NCI-H69 (cell line): ENCODE data around the gene AK8.
"Not testable (repeated sequence)": the region's sequence is repeated elsewhere in the genome, so short reads cannot be mapped to it uniquely, and the experiment has no call there.

Experiments
- DNase-seq: peaks from one replicate; lab custom pipeline; 2025; lab: John Stamatoyannopoulos, UW

AK8 gene

DNA sequence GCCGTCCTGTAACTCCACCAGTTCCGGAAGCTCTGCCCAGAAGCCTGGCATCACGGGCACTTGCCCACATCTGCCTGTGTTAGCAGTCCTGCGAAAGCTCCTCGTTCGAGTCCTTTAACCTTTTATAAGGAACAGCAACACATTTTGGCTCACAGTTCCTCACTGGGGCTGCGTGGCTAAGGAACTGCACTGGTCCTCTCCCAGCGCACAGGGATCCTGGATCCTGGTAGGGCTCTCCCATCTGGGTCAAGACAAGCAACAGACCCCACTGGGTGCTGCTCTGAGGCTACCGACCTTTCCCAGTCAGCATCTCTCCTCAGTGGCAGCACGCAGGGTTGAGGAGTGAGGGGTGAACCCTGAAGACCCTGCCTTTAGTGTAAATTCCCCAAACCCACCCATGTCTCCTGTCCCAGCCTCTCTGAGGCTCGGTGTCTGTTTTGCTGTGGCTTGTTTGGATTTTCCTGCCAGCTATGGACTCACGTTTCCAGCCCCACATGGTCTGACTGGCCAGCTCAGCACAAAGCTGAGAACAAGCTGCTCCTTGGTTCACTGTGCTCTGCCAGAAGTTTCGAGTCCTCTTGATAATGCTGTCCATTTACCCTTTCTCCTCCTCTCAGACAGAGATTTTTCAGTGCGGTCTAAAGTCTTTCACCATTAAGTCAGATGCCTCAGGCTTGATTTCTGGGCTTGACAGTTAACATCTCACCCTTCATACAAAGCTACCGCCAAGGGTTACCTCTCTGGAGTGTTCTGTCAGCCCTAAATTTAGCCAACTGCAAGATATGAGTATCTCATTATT, 80.0 kb downstream of the AK8 start:
- no peak for DNase-seq

DNA sequence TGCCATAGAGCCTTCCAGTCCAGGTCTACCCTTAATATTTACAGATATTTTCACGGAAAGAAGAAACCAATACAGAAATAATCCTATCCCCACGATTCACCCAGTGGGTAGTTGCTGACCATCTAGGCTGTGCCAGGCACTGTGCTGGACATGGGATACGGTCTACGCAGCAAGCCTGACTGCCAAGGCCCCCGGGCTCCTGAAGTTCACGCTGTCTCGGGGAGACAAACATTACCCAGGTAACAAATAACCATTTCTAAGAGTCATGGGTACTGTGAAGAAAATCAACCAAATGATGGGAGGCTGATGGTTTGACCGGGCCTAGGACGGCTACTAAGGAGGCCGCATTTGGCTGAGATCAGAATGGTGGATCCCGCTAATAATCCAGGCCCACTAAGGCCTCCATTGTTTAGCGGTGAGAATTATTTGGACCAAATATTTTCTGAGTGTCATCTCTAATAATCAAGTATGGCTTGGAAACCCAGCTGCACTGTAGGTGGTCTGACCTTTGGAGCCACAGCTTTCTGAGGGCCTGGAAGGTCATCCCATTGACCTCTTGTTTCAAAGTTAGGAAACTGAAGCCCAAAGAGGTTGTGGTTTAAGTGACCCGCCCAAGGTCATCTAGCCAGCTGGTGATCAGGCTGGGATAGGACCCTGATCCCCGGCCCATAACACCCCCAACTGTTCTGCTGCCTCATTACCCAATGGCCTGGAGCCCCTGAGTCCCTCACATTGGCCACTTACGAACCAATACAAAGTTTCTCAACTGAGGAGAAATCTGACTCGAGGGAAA, 82.4 kb downstream of the AK8 start:
- no peak for DNase-seq

DNA sequence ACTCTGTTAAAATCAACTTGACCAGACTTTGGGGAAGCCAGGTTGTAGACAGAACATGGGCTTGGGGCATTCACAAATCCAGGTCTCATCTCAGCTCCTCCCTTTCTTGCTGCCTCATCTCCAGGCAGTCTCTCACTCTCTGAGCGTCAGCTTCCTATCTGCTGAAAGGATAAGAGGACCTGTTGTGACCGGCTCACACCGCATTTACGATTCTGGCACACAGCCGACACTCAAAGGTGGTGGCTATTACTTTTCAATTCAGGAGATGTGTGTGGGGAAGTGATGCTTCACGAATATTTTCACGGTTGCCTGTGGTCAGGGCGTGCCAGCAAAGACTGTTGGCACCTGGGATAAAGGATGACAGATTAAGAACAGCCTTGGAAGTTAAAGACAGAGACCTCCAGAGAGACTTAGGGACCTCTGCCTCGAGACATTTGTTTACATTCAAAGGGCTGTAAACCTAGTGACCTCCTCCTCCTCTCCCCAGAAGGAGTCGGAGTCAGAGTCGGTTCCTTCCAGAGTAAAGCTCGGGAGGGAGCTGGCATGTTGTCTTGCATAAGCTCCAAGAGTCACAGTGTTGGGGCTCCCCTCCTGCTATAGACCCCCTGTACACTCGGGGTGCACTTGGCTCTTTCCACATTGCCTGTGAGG, 83.2 kb downstream of the AK8 start:
- peak; percentile 72 for DNase-seq

DNA sequence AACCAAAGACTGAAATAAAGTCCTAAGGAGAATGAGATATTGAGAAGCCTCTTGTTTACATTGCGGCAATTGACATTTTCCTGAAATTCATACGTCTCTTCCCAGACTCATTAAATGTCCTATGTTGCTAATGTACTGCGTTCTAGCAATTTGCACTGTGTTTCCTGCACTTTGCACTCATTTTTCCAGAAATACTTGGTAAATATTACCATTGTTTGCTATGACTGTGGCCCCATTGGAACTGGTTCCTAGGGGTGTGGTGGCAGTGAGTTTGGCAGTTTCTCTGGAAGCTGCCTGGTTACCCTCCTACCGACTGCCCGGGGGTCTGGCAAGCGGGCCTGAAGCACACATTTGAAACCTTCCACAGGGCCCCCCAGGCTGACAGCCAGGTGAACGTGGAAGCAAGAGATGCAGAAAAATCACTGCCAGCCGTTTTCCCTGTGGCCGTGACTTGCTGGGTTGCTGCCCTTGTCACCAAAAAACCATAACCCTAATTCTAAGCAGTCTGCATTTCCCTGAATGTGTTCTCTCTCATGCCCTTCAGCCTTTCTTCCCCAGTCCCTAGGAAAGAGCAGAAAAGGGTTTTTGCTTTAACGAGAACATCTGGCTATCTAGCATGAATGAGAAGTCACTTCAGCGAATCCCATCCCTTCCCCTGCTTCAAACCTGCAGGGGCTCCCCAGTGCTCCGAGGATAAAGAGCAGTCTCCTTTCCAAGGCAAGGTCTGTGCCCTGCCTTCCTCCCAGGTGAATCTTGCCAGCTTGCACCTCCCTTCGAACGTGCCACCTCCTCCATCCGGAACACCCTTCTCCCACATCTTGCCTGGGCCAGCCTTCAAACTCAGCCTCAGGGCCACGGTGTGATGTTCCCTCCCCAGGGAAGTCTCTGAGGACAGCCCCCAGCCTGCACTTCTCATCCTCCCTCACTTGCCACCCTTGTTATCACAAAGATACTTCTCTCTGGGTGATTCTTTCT, 84.2 kb downstream of the AK8 start:
- no peak for DNase-seq

DNA sequence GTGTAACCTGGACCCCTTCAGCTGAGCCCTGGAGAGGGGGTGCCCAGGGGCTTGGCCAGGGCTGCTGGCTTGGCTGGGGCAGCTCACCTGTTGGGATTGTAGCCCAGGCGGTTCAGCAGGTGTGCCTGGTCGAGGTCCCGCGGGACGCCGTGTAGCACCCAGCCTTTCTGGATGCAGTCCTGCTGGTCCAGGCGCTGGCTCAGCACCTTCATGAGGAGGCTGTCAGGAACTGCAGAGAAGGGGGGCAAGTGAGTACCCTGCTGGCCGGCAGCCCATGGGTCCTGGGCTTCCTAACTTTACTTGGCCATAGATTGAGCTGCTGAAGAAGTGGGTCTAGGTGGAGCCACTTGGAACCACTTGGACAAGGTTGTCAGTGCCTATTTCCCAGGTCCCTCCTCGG, 85.5 kb downstream of the AK8 start:
- no peak for DNase-seq

DNA sequence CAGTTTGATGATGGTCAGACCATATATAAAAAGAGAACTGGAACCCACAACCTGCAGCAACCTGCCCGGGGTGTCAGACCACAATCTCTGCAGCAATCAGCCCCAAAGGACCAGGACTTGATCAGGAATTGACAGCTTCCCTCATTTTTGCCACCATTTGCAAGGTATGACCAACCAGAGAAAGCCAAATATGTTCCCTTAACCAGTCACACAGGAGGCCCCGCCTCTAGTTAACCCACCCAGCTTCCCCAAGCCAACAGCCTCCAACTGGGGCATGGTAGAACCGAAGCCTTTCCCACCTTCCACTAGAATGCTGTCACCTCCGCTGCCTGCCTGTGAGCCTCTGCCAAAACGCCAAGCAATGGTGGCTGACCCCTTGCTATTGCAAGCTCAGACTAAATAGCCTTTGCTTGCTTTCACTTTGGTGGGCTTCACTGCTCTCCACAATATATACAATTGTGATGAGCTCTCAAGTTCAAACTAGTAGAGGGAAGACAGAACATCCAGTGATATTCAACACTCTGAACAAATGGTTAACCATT, 86.3 kb downstream of the AK8 start:
- no peak for DNase-seq

DNA sequence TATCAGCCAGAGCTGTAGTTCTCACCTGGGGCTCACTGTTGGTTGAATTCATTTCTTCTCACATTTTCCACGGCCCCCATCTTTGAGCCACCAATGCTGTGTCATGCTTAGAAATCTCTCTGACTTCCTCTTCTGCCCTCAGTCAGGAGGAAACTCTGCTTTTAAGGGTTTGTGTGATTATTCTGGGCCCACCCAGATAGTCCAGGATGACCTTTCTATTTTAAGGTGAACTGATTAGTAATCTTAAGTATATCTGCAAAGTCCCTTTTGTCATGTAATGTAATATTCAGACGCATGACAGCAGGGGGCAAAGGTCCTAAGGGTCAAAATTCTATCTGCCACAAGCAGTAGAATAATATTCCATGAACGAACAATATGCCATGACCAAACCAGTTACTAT, 88.4 kb downstream of the AK8 start:
- DNase-seq, result no peak

DNA sequence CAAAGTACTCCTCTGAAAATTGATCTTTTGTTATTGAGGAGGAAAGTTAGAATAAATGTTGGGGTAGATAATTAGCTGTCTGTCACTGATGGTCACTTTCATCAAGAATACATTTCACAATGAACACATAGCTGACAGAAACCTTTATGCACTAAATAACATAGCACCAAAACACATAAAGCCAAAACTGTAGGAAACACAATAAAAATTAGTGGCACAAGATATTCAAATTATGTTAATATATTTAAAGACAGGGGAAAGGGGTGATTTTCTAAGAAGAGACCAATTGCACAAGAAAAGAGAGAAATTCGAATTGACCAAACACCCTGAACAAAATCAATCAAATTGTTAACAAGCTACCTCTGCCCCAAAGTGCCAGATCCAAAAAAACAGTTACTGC, 89.7 kb downstream of the AK8 start:
- no peak for DNase-seq

DNA sequence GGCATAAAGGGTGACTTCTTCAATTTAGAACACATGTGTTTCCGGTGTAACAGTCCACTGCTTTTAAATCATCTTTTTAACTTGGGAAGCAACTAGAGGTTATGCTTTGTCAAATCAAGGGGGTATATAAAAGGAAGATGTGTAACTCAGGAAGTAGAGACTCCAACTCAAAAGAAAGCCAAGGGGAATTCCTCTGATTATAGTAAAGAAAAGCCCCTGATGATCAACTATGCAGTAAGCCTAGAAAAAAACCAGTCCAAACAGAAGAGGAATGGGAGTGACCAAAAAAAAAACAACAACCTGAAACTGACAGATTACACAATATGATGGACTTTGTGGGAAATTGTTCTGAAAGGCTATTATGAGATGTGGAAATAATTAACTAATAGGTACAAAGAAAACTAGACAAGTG, 90.3 kb downstream of the AK8 start:
- DNase-seq, result no peak

DNA sequence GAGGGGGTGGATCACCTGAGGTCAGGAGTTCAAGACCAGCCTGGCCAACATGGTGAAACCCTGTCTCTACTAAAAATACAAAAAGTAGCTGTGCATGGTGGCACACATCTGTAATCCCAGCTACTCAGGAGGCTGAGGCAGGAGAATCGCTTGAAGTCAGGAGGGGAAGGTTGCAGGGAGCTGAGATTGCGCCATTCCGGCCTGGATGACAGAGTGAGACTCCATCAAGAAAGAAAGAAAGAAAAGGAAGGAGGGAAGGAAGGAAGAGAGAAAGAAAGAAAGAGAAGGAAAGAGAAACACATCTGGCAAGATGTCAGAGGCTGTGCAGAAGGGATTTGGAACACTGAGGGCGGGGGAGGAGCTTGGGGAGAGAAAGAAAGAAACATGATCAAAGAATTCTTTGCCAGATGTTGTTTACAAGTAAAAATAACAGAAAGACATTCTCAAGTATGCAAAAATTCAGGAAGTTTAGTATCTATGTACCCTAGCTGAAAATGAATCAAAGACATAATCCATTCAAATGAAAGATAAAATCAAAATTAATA, 93.7 kb downstream of the AK8 start:
- no peak for DNase-seq

DNA sequence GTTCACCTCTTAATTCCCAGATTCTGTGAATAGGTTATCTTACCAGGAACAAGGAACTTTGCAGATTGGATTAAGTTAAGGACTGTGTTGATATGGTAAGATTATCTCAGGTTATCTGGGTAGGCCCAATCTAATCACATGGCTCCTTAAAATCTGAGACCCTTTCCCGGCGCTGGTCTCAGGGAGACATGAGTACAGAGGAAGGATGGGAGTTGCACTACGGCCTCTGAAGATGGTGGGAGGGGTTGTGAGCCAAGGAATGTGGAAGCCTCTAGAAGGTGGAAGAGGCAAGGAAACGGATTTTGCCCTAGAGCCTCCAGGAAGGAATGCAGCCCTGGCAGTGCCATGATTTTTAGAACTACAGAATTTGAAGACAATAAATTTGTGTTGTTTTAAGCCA, 95.1 kb downstream of the AK8 start:
- no peak for DNase-seq

DNA sequence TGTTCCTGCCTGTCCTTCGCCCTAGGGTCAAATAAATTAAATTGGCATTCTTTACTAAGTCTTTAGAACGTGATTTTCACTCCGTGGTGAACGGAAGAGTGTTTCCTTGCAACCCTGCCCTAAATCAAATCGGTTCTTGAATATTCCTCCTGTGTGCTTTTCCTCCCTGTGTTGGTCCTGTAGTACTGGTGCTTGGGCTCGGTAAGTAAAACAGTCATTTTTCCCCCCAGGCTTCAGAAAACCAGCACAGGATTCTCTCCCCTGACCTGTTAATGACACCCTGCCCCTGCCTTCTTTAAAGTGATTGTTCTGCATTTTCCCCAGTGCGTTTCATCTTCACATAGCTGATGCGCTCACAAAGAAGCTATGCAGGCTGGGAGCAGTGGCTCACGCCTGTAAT, 96.0 kb downstream of the AK8 start:
- no peak for DNase-seq

DNA sequence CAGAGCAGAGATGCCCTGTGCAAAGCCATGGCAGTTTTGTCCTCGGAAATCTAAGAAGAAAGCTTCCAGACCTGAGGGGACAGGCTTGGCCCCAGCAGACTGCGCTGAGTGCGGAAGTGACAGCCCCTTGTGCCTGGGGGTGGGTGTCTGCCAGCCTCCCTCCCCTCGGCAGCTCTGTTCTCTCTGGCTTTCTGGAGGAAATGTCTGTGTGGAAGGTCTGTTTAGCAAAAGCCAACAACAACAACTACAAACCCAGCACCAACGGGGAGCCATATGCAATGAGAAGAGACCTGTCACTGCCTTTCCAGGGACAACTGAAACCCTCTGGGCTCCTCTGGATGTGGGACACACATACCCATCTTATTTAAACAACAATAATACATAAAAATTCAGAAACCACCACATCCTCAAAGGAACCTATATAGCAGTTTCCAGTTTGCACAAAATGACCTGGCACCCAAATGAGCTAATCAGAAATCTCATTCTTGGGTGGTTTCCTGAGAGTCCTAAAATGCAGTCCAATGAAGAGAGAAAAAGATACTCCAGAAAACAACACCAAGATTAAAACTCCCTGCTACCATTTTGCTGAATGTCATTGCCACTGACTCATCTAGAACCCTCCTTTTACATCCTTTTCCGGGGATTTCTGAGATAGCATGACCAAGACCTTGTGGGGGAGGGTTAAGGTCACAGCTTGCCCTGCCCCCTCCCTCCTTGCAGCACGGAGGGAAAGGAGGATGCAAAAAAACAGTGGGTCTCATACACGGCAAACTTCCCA, 97.7 kb downstream of the AK8 start:
- DNase-seq, result no peak

DNA sequence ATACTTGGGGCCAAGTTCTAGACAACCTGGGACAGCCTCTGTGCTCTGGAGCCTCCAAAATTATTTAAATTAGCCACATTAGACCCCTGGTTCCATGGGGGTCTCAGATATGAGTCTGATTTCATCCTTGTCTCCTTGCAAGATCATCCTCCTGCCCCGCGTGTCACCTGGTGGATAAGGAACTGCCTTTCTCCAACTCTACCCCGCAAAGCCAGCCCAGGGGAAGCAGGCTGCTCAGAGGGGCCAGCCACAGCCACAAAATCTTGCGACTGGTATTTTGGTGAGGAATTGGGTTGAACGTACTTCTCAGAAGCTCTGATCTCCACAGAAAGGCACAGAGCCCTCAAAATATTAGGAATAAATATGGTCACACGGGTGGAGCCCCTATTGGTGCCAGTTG, 101.2 kb downstream of the AK8 start:
- no peak for DNase-seq

DNA sequence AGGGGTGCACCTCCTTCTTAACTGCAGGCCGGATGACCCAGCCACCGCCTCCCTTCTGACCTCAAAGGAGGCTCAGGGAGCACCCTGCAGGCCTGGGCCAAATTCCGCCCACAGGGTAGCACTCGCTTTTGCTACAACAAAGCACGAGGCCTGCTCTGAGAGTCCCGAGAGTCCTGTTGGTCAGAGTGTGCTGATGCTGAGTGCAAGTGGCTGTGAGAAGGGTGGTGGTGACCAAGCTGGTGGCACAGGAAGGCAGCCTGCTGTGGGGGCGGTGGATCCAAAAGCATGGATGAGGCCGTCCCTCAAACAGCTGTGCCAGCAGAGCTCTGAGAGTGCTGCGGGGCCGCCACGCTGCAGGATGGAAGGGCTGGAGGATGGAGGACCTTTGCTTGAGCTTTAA, 101.8 kb downstream of the AK8 start:
- no peak for DNase-seq

DNA sequence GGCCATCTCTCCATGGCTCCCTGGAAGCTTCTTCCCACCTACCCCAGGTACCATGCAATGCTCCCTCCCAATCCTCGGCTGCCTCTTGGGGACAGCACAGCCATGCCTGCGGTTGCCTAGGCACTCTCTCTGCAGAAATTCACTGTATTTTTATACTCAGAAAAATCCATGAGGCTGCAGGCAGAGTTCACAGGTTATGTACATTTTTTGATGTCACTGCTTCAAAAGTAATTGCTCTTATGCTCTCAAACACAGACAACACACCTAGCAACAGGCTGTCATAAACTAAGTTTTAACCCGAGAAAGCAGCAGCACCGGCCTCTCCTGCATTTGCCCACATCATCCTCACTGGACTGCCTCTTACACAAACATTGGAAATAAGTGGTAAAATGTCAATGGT, 102.4 kb downstream of the AK8 start:
- no peak for DNase-seq

DNA sequence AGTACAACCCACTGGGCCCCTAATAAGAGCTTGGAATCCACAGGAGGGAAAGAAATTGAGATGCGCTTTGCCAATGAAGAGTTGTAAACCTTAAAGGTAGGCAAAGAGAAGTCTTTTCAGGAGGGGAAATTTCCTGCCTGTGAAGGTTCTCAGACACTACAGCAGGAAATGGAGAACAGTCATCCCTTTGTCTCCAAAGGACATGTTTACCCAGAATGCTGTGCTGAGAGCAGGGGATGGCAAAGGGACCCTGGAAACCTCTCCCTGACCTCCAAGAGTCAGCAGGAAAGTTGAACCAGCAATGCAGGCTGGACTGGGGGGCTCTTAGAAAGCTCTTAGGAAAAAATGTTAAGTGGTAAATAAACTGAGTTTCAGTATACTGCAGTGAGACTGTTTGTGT, 103.2 kb downstream of the AK8 start:
- no peak for DNase-seq

DNA sequence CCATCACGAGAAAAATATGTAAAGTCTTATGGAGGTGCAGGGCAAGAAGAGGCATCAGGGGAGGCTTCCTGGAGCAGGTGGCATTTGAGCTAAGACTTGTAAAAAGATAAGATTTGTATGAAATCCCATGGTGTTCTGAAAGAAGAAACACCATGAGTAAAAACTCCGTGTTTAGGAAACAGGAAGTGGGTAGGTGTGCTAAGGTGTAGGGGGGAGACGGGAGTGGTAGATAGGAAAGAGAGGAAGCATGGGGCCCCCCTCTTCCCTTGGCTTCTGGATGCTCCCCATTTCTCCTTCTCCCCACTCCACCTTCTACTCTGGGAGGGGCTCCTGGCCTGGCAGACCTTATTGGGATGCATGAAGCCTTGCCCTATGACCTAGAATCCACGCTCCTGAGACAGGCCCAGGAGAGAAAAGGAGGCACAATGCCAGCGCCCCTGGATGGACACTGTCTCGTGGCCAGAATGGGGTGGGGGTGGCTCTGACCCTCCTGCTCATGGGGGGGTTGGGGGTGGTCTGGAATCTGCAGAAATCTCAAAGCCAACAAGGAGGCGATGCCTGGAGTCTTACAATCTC, 104.2 kb downstream of the AK8 start:
- no peak for DNase-seq

DNA sequence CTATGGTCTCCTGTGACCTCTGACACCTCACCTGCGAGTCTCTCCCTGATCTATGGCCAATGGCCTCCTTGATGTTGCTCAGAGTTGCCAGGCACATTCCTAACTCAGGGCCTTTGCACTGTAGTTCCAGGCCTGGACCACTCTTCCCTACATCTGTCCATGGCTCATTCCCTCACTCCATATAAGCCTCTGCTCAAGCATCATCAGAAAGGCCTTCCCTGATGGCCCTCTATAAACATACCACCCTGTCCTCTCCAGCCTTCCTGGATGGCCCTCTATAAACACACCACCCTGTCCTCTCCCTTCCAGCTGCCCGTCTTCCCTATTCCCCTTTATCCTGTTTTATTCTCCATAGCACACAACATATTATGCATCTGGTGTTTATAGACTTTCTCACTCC, 105.0 kb downstream of the AK8 start:
- DNase-seq, result no peak

DNA sequence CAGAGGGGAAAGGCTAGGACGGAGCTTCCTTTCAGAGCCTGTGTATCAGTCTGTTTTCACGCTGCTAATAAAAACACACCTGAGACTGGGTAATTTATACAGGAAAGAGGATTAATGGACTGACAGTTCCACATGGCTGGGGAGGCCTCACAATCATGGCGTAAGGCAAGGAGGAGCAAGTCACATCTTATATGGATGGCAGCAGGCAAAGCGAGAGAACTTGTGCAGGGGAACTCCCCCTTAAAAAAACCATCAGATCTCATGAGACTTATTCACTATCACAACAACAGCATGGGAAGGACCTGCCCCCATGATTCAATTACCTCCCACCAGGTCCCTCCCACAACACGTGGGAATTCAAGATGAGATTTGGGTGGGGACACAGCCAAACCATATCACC, 106.3 kb downstream of the AK8 start:
- DNase-seq, result not testable (repeated sequence)
